Esophagus muscularis mucosa (tissue), 4 donors: ENCODE results near the gene SEMA5A.

Source experiments
- CTCF ChIP-seq, 3 experiments: fragments of 200-600 bp in 2 of 3; fragments of 450-650 bp in 1 of 3; sonication (generic) in 2 of 3; IDR thresholded peaks; one replicate each; pipeline ENCODE4 v1.5.1; 2017 to 2019; ENCODE audit warnings: antibody characterized with exemption in 3 of 3, mild to moderate bottlenecking in 2 of 3, moderate library complexity in 1 of 3
- EP300 ChIP-seq: sonication (generic); formaldehyde crosslinking; IDR thresholded peaks from one replicate; pipeline ENCODE4 v1.6.1; 2017; ENCODE audit warnings: antibody characterized with exemption
- POLR2A ChIP-seq: fragments of 450-650 bp; IDR thresholded peaks from one replicate; pipeline ENCODE4 v1.6.1; 2017; ENCODE audit warnings: antibody characterized with exemption, moderate library complexity, mild to moderate bottlenecking, low read depth
- POLR2AphosphoS5 ChIP-seq, 2 donors: sonication (generic); formaldehyde crosslinking; IDR thresholded peaks; one replicate each; pipeline ENCODE4 v1.6.1; 2017; ENCODE audit warnings: antibody characterized with exemption in 2 of 2

- no peak for TF ChIP-seq CTCF (IDR thresholded peaks at IDR 0.05)
- TF ChIP-seq POLR2A, result no peak
- no peak for TF ChIP-seq EP300
- TF ChIP-seq POLR2AphosphoS5 (IDR thresholded peaks at IDR 0.05), result no peak
Measured at GRCh38 chr5:9438596-9439354, 107.1 kb downstream of the SEMA5A start.
